ENCODE results near the gene ARID3C.

The ARID3C gene

GRCh38 chr9:34577400-34578240 lies 51.2 kb downstream of the ARID3C start:
- DNase-seq (ENCODE audit: low read depth in 3 of 3): no peak

GRCh38 chr9:34576597-34577399 lies 52.1 kb downstream of the ARID3C start:
- no peak for DNase-seq (ENCODE audit: low read depth in 3 of 3)

GRCh38 chr9:34575862-34576596 lies 52.8 kb downstream of the ARID3C start:
- DNase-seq (ENCODE audit: low read depth in 3 of 3): no peak

- no peak for DNase-seq (ENCODE audit: low read depth in 3 of 3)
Measured at GRCh38 chr9:34575241-34575640, 53.6 kb downstream of the ARID3C start.

- DNase-seq (ENCODE audit: low read depth in 3 of 3): no peak
Measured at GRCh38 chr9:34574571-34574970, 54.3 kb downstream of the ARID3C start.

- DNase-seq (ENCODE audit: low read depth in 3 of 3): no peak
Measured at GRCh38 chr9:34573599-34574325, 55.1 kb downstream of the ARID3C start.

- DNase-seq (ENCODE audit: low read depth in 3 of 3): no peak
Measured at GRCh38 chr9:34572628-34573027, 56.2 kb downstream of the ARID3C start.

- no peak for DNase-seq (ENCODE audit: low read depth in 3 of 3)
Measured at GRCh38 chr9:34572092-34572491, 56.8 kb downstream of the ARID3C start.

- no peak for DNase-seq (ENCODE audit: low read depth in 3 of 3)
Measured at GRCh38 chr9:34571481-34571810, 57.4 kb downstream of the ARID3C start.

Data from stimulated activated CD4-positive, alpha-beta T cell treated with anti-CD3 and anti-CD28 coated beads, TNF-alpha, amount 100 ng/mL, for 4 hours (primary cell).